NOMO-1 (cell line): Measurements from ENCODE around the gene LRCH1.

ENCODE experiments used
- DNase-seq, 2 experiments: peaks; one replicate each; lab custom pipeline; 2025; ENCODE audit not compliant: unreplicated experiment in 2 of 2; lab: John Stamatoyannopoulos, UW

LRCH1 gene

GRCh38 chr13:46660857-46661256, 107.9 kb downstream of the LRCH1 start:
- no peak for DNase-seq

GRCh38 chr13:46662690-46663089, 109.7 kb downstream of the LRCH1 start:
- DNase-seq, result no peak

GRCh38 chr13:46663206-46664037, 110.5 kb downstream of the LRCH1 start:
- no peak for DNase-seq

GRCh38 chr13:46664195-46664594, 111.2 kb downstream of the LRCH1 start:
- no peak for DNase-seq

- no peak for DNase-seq
Measured at GRCh38 chr13:46665248-46665632, 112.3 kb downstream of the LRCH1 start.

GRCh38 chr13:46665633-46666482, 112.9 kb downstream of the LRCH1 start:
- no peak for DNase-seq

GRCh38 chr13:46666727-46667456, 113.9 kb downstream of the LRCH1 start:
- DNase-seq, result no peak

GRCh38 chr13:46667687-46668281, 114.8 kb downstream of the LRCH1 start:
- DNase-seq, result no peak

- peak in 1 of 2 experiments; percentile 31 for DNase-seq
Measured at GRCh38 chr13:46668302-46668720, 115.3 kb downstream of the LRCH1 start.

GRCh38 chr13:46668931-46669525, 116.1 kb downstream of the LRCH1 start:
- DNase-seq, result no peak

GRCh38 chr13:46672338-46673090, 119.5 kb downstream of the LRCH1 start:
- no peak for DNase-seq

GRCh38 chr13:46675016-46675415, 122.0 kb downstream of the LRCH1 start:
- no peak for DNase-seq

GRCh38 chr13:46676378-46676725, 123.4 kb downstream of the LRCH1 start:
- peak in 1 of 2 experiments; percentile 37 for DNase-seq

- DNase-seq, result peak in 1 of 2 experiments; percentile 25
Measured at GRCh38 chr13:46679369-46680120, 126.6 kb downstream of the LRCH1 start.

GRCh38 chr13:46682015-46682414, 129.0 kb downstream of the LRCH1 start:
- no peak for DNase-seq

- no peak for DNase-seq
Measured at GRCh38 chr13:46682707-46683106, 129.7 kb downstream of the LRCH1 start.

- DNase-seq, result peak in 1 of 2 experiments; percentile 16
Measured at GRCh38 chr13:46683676-46684260, 130.8 kb downstream of the LRCH1 start.

GRCh38 chr13:46684287-46685001, 131.5 kb downstream of the LRCH1 start:
- no peak for DNase-seq
